Measurements from ENCODE around the gene ADSL. TPM values are rescaled to one million over a fixed set of nuclear protein-coding genes. Genes with fewer than 3 reads are reported as not detected.
A peak's percentile ranks its signal among the peaks of the same experiment; 100 is the strongest.

The ADSL gene
- polyA plus RNA-seq, 1 of the 3 experiments (the other 2 are of a cell fraction): 79.7 TPM

GRCh38 chr22:40381461-40381860 is 35.2 kb downstream of the ADSL start (continued):
- no peak for TF ChIP-seq IRF3 (IDR thresholded peaks at IDR 0.05; ENCODE audit: low read depth, low read length)
- no peak for TF ChIP-seq RCOR1 (IDR thresholded peaks at IDR 0.05; ENCODE audit: low read length)
- TF ChIP-seq TAF1 (IDR thresholded peaks at IDR 0.05; ENCODE audit: borderline replicate concordance, low read depth, low read length): no peak
- TF ChIP-seq CHD2 (IDR thresholded peaks at IDR 0.05; ENCODE audit: low read length, partially characterized antibody): no peak

- no peak for DNase-seq
- peaks cover 5% of the 10 kb centered on the region; the same call in 1 of the 2 replicates for H3K79me2 ChIP-seq (ENCODE audit: insufficient read depth)
- peak overlapping the region in 1 of 2 experiments; percentile 24; a peak in 1 of 4 replicates for H3K27ac ChIP-seq (ENCODE audit: low read depth in 2 of 2, low read length in 1 of 2)
- H3K4me1 ChIP-seq (ENCODE audit: control insufficient read depth in 1 of 2, insufficient read depth in 2 of 2, low read depth in 1 of 2, low read length in 1 of 2): no peaks in the 10 kb centered on the region; a peak in 1 of 4 replicates
- H3K36me3 ChIP-seq (replicated peaks in 1 of 2; ENCODE audit: control insufficient read depth in 1 of 2, insufficient read depth in 2 of 2, low read length in 1 of 2): no peaks in the 10 kb centered on the region
- H3K9me3 ChIP-seq: no peaks in the 10 kb centered on the region
- H2AFZ ChIP-seq (ENCODE audit: low read depth): no peak overlapping the region
- no peaks in the 10 kb centered on the region for H3K27me3 ChIP-seq (ENCODE audit: insufficient read depth)
- CTCF ChIA-PET: interaction anchor here (0.7 kb wide), 1 partner anchor 267 kb away, joined by 3 read pairs; no protein-coding TSS in a partner anchor
- WGBS (ENCODE audit: low lambda C conversion rate): 82% methylated on average over 1 of the region's 3 CpGs
- peaks cover 3% of the 10 kb centered on the region for H3F3A ChIP-seq (replicated peaks; ENCODE audit: insufficient read depth)
- POLR2A ChIA-PET: interaction anchor here (0.6 kb wide), 1 partner anchor 28 kb away, joined by 5 read pairs; no protein-coding TSS in a partner anchor
- H3K9me2 ChIP-seq: no peaks in the 10 kb centered on the region
- no peak for TF ChIP-seq REST (IDR thresholded peaks at IDR 0.05; ENCODE audit: low read depth, low read length)
- TF ChIP-seq TEAD4 (IDR thresholded peaks at IDR 0.05; ENCODE audit: borderline replicate concordance, insufficient read depth): no peak
- no peak for TF ChIP-seq MAX (IDR thresholded peaks at IDR 0.05; ENCODE audit: low read depth)
- TF ChIP-seq TCF12 (IDR thresholded peaks at IDR 0.05): no peak
- no peak for TF ChIP-seq JUND (IDR thresholded peaks at IDR 0.05)
- no peak for TF ChIP-seq CHD2 (IDR thresholded peaks at IDR 0.05; ENCODE audit: low read length, partially characterized antibody)
- no peak for TF ChIP-seq SIN3A (IDR thresholded peaks at IDR 0.05; ENCODE audit: borderline replicate concordance, low read depth, low read length)
- TF ChIP-seq USF2 (IDR thresholded peaks at IDR 0.05; ENCODE audit: borderline replicate concordance, low read depth, low read length): no peak
- TF ChIP-seq ELF1 (IDR thresholded peaks at IDR 0.05): no peak
- TF ChIP-seq FOXM1 (IDR thresholded peaks at IDR 0.05; ENCODE audit: low read depth): no peak
- TF ChIP-seq RCOR1 (IDR thresholded peaks at IDR 0.05; ENCODE audit: low read length): no peak
- TF ChIP-seq CTCF (IDR thresholded peaks at IDR 0.05): no peak
- H4K20me1 ChIP-seq (ENCODE audit: insufficient read depth): no peaks in the 10 kb centered on the region
- no peak overlapping the region for H3K9ac ChIP-seq
- no peak overlapping the region for H3K4me3 ChIP-seq (ENCODE audit: low read depth in 2 of 2, low read length in 1 of 2)
- no peak overlapping the region for H3K4me2 ChIP-seq
Observed at GRCh38 chr22:40383905-40384304, 37.6 kb downstream of the ADSL start.

Data from SK-N-SH (cell line).